NCI-H345 treated with DMSO at 0.1 percent for 48 hours (cell line): ENCODE results near the gene TAP2.
A peak's percentile ranks its signal among the peaks of the same experiment; 100 is the strongest.

Source experiments
- DNase-seq: peaks from one replicate; lab custom pipeline; 2025; ENCODE audit not compliant: unreplicated experiment; lab: John Stamatoyannopoulos, UW

Gene TAP2

GRCh38 chr6:32854376-32855178, 16.0 kb upstream of the TAP2 start:
- no peak for DNase-seq

GRCh38 chr6:32853541-32854375, 15.2 kb upstream of the TAP2 start, which contains the start of the genes PSMB9 and TAP1:
TSS of gene PSMB9 (plus strand) at chr6:32854192. CDS start at chr6:32854230, 38 bp downstream.
TSS of gene TAP1 (minus strand) at chr6:32853704. CDS start at chr6:32853636, 68 bp downstream.
- DNase-seq: peak; percentile 67

- DNase-seq: no peak
Measured at GRCh38 chr6:32852844-32853540, 14.5 kb upstream of the TAP2 start.

GRCh38 chr6:32852018-32852843, 13.7 kb upstream of the TAP2 start:
- DNase-seq: no peak

- DNase-seq: no peak
Measured at GRCh38 chr6:32851025-32851424, 12.5 kb upstream of the TAP2 start.

GRCh38 chr6:32849126-32849525, 10.6 kb upstream of the TAP2 start:
- no peak for DNase-seq

GRCh38 chr6:32847795-32848194, 9.3 kb upstream of the TAP2 start:
- no peak for DNase-seq

GRCh38 chr6:32847004-32847403, 8.5 kb upstream of the TAP2 start:
- DNase-seq: no peak

GRCh38 chr6:32845384-32845884, 6.9 kb upstream of the TAP2 start:
- DNase-seq: no peak

GRCh38 chr6:32844839-32845383, 6.4 kb upstream of the TAP2 start:
- DNase-seq: no peak

GRCh38 chr6:32843979-32844838, 5.7 kb upstream of the TAP2 start, which contains the start of gene PSMB8:
TSS of gene PSMB8 (minus strand) at chr6:32844047. CDS start at chr6:32843996, 51 bp downstream.
- DNase-seq: peak; percentile 96

- DNase-seq: no peak
Measured at GRCh38 chr6:32843331-32843978, 4.9 kb upstream of the TAP2 start.

GRCh38 chr6:32842690-32843089, 4.2 kb upstream of the TAP2 start:
- no peak for DNase-seq

- DNase-seq: no peak
Measured at GRCh38 chr6:32842021-32842650, 3.6 kb upstream of the TAP2 start.

GRCh38 chr6:32840604-32841246, 2.2 kb upstream of the TAP2 start:
- no peak for DNase-seq

- no peak for DNase-seq
Measured at GRCh38 chr6:32839356-32839755, 817 bp upstream of the TAP2 start.

- no peak for DNase-seq
Measured at GRCh38 chr6:32837651-32838113, 857 bp downstream of the TAP2 start.
